Neuronal stem cell (in vitro differentiated cells): ENCODE data around the gene NMNAT3.

Source experiments
- DNase-seq: peaks from one replicate; pipeline ENCODE4 v3.0.0-alpha.2; 2013; ENCODE audit warnings: low spot score
- H2AFZ ChIP-seq: one replicate; pipeline ENCODE4 v1.6.1; 2013; ENCODE audit warnings: mild to moderate bottlenecking, low read length, inconsistent platforms
- H2AK5ac ChIP-seq: 2 replicates; pipeline ENCODE4 v1.6.1; 2013; ENCODE audit warnings: low read depth, mild to moderate bottlenecking, inconsistent platforms, low read length, moderate library complexity, mixed read lengths
- H2BK120ac ChIP-seq: 2 replicates; pipeline ENCODE4 v1.6.1; 2013; ENCODE audit warnings: low read depth, mild to moderate bottlenecking, inconsistent platforms, low read length, moderate library complexity, mixed read lengths
- H2BK12ac ChIP-seq: one replicate; pipeline ENCODE4 v1.6.1; 2013; ENCODE audit warnings: low read length, inconsistent platforms
- H2BK15ac ChIP-seq: 2 replicates; pipeline ENCODE4 v1.6.1; 2013; ENCODE audit warnings: mild to moderate bottlenecking, low read length, inconsistent platforms, mixed read lengths
- H2BK5ac ChIP-seq: one replicate; pipeline ENCODE4 v1.6.1; 2013; ENCODE audit warnings: inconsistent platforms, mild to moderate bottlenecking, low read length, moderate library complexity
- H3K14ac ChIP-seq: one replicate; pipeline ENCODE4 v1.6.1; 2013; ENCODE audit warnings: low read length, inconsistent platforms
- H3K18ac ChIP-seq: 2 replicates; pipeline ENCODE4 v1.6.1; 2013; ENCODE audit warnings: low read length, inconsistent platforms
- H3K23ac ChIP-seq: 2 replicates; pipeline ENCODE4 v1.6.1; 2013; ENCODE audit warnings: low read depth, mild to moderate bottlenecking, mixed read lengths, low read length, inconsistent platforms; ENCODE audit not compliant: poor library complexity
- H3K27ac ChIP-seq: replicated peaks from 3 replicates; pipeline ENCODE4 v1.5.1; 2013; ENCODE audit warnings: low read length, inconsistent platforms
- H3K27me3 ChIP-seq, 3 experiments: 2 replicates each; pipeline ENCODE4 v1.6.1; 2013; ENCODE audit warnings: low read length in 3 of 3, mild to moderate bottlenecking in 2 of 3, inconsistent platforms in 1 of 3, low read depth in 1 of 3, mixed read lengths in 1 of 3, moderate library complexity in 1 of 3; ENCODE audit not compliant: control insufficient read depth in 3 of 3, insufficient read depth in 3 of 3
- H3K36me3 ChIP-seq, 2 donors: replicated peaks in 1 of 2; 2 replicates each; pipeline ENCODE4 v1.6.1; 2013; ENCODE audit warnings: low read length in 2 of 2; ENCODE audit not compliant: control insufficient read depth in 2 of 2, insufficient read depth in 2 of 2
- H3K4ac ChIP-seq: 2 replicates; pipeline ENCODE4 v1.6.1; 2013; ENCODE audit warnings: inconsistent platforms, mild to moderate bottlenecking, low read length, moderate library complexity
- H3K4me1 ChIP-seq, 2 donors: 1 replicate in 1 of 2; 2 replicates in 1 of 2; pipeline ENCODE4 v1.6.1; 2013; ENCODE audit warnings: low read length in 2 of 2, low read depth in 1 of 2; ENCODE audit not compliant: control insufficient read depth in 2 of 2, insufficient read depth in 1 of 2
- H3K4me2 ChIP-seq: one replicate; pipeline ENCODE4 v1.6.1; 2013; ENCODE audit warnings: mild to moderate bottlenecking, low read length, inconsistent platforms; ENCODE audit not compliant: insufficient read depth, poor library complexity, severe bottlenecking
- H3K4me3 ChIP-seq, 2 donors: 2 replicates each; pipeline ENCODE4 v1.5.1; 2013; ENCODE audit warnings: low read length in 2 of 2, mild to moderate bottlenecking in 2 of 2, inconsistent platforms in 1 of 2, moderate library complexity in 1 of 2
- H3K79me1 ChIP-seq: one replicate; pipeline ENCODE4 v1.6.1; 2013; ENCODE audit warnings: low read depth, mild to moderate bottlenecking, inconsistent platforms, low read length, moderate library complexity
- H3K9ac ChIP-seq: one replicate; pipeline ENCODE4 v1.6.1; 2013; ENCODE audit warnings: mild to moderate bottlenecking, low read depth, low read length, inconsistent platforms; ENCODE audit not compliant: poor library complexity
- H3K9me3 ChIP-seq, 2 donors: replicated peaks in 1 of 2; 2 replicates each; pipeline versions ENCODE3 to v1.6.1; 2013; ENCODE audit warnings: low read length in 2 of 2, mild to moderate bottlenecking in 2 of 2, inconsistent platforms in 1 of 2, low read depth in 1 of 2, mixed read lengths in 1 of 2, moderate library complexity in 1 of 2; ENCODE audit not compliant: control insufficient read depth in 2 of 2, insufficient read depth in 1 of 2
- H4K8ac ChIP-seq: one replicate; pipeline ENCODE4 v1.6.1; 2013; ENCODE audit warnings: low read depth, mild to moderate bottlenecking, inconsistent platforms, low read length, moderate library complexity
- H4K91ac ChIP-seq: one replicate; pipeline ENCODE4 v1.6.1; 2013; ENCODE audit warnings: low read length, low read depth, mild to moderate bottlenecking, inconsistent platforms; ENCODE audit not compliant: poor library complexity
- WGBS, 2 donors: extraction: QIAGEN DNeasy Blood & Tissue Kit; methylation state at CpG; one replicate each; pipeline ENCODE4 v1.1.7; 2013; ENCODE audit warnings: missing lambda C conversion rate in 2 of 2, mixed read lengths in 1 of 2; ENCODE audit not compliant: insufficient read length in 2 of 2, insufficient replicate concordance in 1 of 2; ENCODE audit errors: extremely low coverage in 2 of 2; 5-methylcytosine and 5-hydroxymethylcytosine counted together

Gene NMNAT3

GRCh38 chr3:139607257-139608107, 70.3 kb downstream of the NMNAT3 start:
- no peak overlapping the region for H2BK5ac ChIP-seq
- H4K91ac ChIP-seq: no peak overlapping the region
- no CpG with 5 or more reads among the region's 2 CpGs for WGBS, 2 donors
- H3K27ac ChIP-seq: no peak overlapping the region
- no peak overlapping the region for H3K4me2 ChIP-seq
- H3K14ac ChIP-seq: no peak overlapping the region
- no peak overlapping the region for H2BK120ac ChIP-seq
- no peak overlapping the region for H2BK15ac ChIP-seq
- H3K4me3 ChIP-seq: no peak overlapping the region
- no peak overlapping the region for H4K8ac ChIP-seq
- no peak overlapping the region for H3K4ac ChIP-seq
- no peak overlapping the region for H3K18ac ChIP-seq
- no peak overlapping the region for H2AFZ ChIP-seq
- H3K27me3 ChIP-seq: no peaks in the 10 kb centered on the region
- H3K23ac ChIP-seq: no peak overlapping the region
- no peak overlapping the region for H2AK5ac ChIP-seq
- no peak overlapping the region for H3K9ac ChIP-seq
- H3K9me3 ChIP-seq: no peaks in the 10 kb centered on the region
- H3K4me1 ChIP-seq: no peaks in the 10 kb centered on the region
- DNase-seq: no peak
- no peaks in the 10 kb centered on the region for H3K79me1 ChIP-seq
- H3K36me3 ChIP-seq: no peaks in the 10 kb centered on the region
- H2BK12ac ChIP-seq: no peak overlapping the region

- Histone ChIP-seq H4K91ac (no peak overlapping the region), H3K79me1 (no peaks in the 10 kb centered on the region), H3K27me3 (no peaks in the 10 kb centered on the region), H3K23ac (no peak overlapping the region), H3K27ac (no peak overlapping the region), H2BK5ac (no peak overlapping the region), H3K4me2 (no peak overlapping the region), H4K8ac (no peak overlapping the region), H3K9ac (no peak overlapping the region), H3K18ac (no peak overlapping the region), H2AFZ (no peak overlapping the region), H3K36me3 (no peaks in the 10 kb centered on the region), H3K4ac (no peak overlapping the region), H3K9me3 (no peaks in the 10 kb centered on the region), H3K14ac (no peak overlapping the region), H3K4me3 (no peak overlapping the region), H2AK5ac (no peak overlapping the region), H3K4me1 (no peaks in the 10 kb centered on the region), H2BK12ac (no peak overlapping the region), H2BK15ac (no peak overlapping the region), H2BK120ac (no peak overlapping the region)
- no CpG with 5 or more reads among the region's 1 CpG for WGBS, 2 donors
- no peak for DNase-seq
These were observed 75.8 kb downstream of the NMNAT3 start for GRCh38 chr3:139602003-139602402.

- no peak overlapping the region for H3K27ac ChIP-seq
- no peak overlapping the region for H3K4ac ChIP-seq
- no peak overlapping the region for H2BK120ac ChIP-seq
- no peak for DNase-seq
- H3K9ac ChIP-seq: no peak overlapping the region
- H4K8ac ChIP-seq: no peak overlapping the region
- H3K36me3 ChIP-seq: no peaks in the 10 kb centered on the region
- no peaks in the 10 kb centered on the region for H3K9me3 ChIP-seq
- H2BK15ac ChIP-seq: no peak overlapping the region
- H3K18ac ChIP-seq: no peak overlapping the region
- H3K27me3 ChIP-seq: no peaks in the 10 kb centered on the region
- H2BK5ac ChIP-seq: no peak overlapping the region
- no peaks in the 10 kb centered on the region for H3K4me1 ChIP-seq
- WGBS, 2 donors: no CpG with 5 or more reads among the region's 5 CpGs
- H3K4me3 ChIP-seq: no peak overlapping the region
- H2BK12ac ChIP-seq: no peak overlapping the region
- no peaks in the 10 kb centered on the region for H3K79me1 ChIP-seq
- no peak overlapping the region for H3K4me2 ChIP-seq
- H2AK5ac ChIP-seq: no peak overlapping the region
- no peak overlapping the region for H2AFZ ChIP-seq
- no peak overlapping the region for H3K14ac ChIP-seq
- H4K91ac ChIP-seq: no peak overlapping the region
- no peak overlapping the region for H3K23ac ChIP-seq
These were observed 76.4 kb downstream of the NMNAT3 start for GRCh38 chr3:139601191-139601961.

GRCh38 chr3:139597947-139598346, 79.8 kb downstream of the NMNAT3 start:
- no peak overlapping the region for H4K91ac ChIP-seq
- no peaks in the 10 kb centered on the region for H3K4me1 ChIP-seq
- H3K18ac ChIP-seq: no peak overlapping the region
- H2BK5ac ChIP-seq: no peak overlapping the region
- H2BK12ac ChIP-seq: no peak overlapping the region
- H2AFZ ChIP-seq: no peak overlapping the region
- H3K27me3 ChIP-seq: no peaks in the 10 kb centered on the region
- no peak overlapping the region for H3K4me3 ChIP-seq
- no peak overlapping the region for H3K9ac ChIP-seq
- H3K4ac ChIP-seq: no peak overlapping the region
- no peaks in the 10 kb centered on the region for H3K36me3 ChIP-seq
- no peaks in the 10 kb centered on the region for H3K9me3 ChIP-seq
- H3K4me2 ChIP-seq: no peak overlapping the region
- H3K23ac ChIP-seq: no peak overlapping the region
- H4K8ac ChIP-seq: no peak overlapping the region
- H3K27ac ChIP-seq: no peak overlapping the region
- H2BK15ac ChIP-seq: no peak overlapping the region
- no peak overlapping the region for H2AK5ac ChIP-seq
- no peak overlapping the region for H2BK120ac ChIP-seq
- no CpG with 5 or more reads among the region's 1 CpG for WGBS, 2 donors
- no peak for DNase-seq
- no peaks in the 10 kb centered on the region for H3K79me1 ChIP-seq
- H3K14ac ChIP-seq: no peak overlapping the region
